GM12873 (cell line): ENCODE results near the gene MIGA1.

ENCODE experiments used
- TF ChIP-seq, protein P1 (sequence below): IDR thresholded peaks from 2 replicates; pipeline ENCODE4 v1.5.1; 2012; ENCODE audit warnings: low read depth, mild to moderate bottlenecking, moderate library complexity, low read length, control low read depth; ENCODE audit not compliant: insufficient read depth; ENCODE audit errors: missing control alignments

Gene MIGA1

GRCh38 chr1:77831566-77831965, 52.1 kb downstream of the MIGA1 start:
- TF ChIP-seq, protein P1, sequence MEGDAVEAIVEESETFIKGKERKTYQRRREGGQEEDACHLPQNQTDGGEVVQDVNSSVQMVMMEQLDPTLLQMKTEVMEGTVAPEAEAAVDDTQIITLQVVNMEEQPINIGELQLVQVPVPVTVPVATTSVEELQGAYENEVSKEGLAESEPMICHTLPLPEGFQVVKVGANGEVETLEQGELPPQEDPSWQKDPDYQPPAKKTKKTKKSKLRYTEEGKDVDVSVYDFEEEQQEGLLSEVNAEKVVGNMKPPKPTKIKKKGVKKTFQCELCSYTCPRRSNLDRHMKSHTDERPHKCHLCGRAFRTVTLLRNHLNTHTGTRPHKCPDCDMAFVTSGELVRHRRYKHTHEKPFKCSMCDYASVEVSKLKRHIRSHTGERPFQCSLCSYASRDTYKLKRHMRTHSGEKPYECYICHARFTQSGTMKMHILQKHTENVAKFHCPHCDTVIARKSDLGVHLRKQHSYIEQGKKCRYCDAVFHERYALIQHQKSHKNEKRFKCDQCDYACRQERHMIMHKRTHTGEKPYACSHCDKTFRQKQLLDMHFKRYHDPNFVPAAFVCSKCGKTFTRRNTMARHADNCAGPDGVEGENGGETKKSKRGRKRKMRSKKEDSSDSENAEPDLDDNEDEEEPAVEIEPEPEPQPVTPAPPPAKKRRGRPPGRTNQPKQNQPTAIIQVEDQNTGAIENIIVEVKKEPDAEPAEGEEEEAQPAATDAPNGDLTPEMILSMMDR = no peak

DNA sequence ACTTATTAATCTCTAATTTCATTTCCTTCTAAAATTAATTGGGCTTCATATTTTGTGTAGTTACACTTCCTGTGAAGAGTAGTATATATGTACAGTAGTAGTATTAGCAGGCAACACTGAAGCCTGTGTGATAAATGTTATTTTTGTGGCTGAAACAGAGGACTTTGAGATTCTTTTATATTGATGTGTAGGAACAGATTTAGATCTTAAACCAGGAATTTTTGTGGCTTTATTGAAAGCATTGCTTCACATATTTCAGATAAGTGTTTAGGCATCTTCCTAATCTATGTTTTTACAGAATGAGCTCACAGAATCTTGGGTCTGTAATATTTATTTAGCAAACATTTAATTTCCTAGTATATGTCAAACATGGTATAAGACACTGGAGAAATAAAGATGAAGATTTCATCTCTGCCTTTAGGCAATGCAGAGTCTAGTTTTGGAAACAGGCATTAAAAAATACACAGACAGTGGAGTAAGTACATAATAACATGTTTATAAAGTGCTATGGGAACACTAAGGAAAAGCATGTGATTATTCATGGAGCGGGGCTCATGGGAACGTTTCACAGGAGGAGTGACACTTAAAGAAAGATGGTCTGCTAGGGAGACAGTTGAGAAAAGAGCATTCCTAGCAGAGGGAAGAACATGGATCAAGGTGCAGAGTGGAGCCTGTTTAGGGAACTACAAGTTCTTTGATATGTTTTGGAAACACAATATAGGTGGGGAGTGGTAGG, 52.7 kb downstream of the MIGA1 start:
- TF ChIP-seq, protein P1 = no peak

DNA sequence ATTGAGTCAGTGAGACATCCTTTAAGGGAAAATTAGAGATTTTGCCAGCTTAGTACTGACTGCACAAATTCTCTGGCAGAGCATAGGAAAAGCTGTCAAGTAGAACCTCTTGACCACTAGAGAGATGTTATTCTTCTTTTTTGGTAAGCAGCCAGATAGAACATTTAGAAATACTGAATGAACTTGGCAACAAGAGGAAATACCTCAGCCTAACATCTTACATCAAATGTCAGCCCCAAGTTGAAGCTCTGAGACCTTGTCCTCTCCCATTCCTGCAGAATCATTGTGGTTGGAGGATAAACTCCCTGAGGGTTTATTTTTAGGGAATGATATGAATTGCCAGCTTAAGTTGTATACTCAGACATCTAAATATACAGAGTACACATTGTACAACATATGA, 53.5 kb downstream of the MIGA1 start:
- TF ChIP-seq, protein P1 = no peak

- TF ChIP-seq, protein P1 = no peak
Measured at GRCh38 chr1:77833521-77834100, 54.2 kb downstream of the MIGA1 start.

- TF ChIP-seq, protein P1 = no peak
Measured at GRCh38 chr1:77834771-77835334, 55.4 kb downstream of the MIGA1 start.

DNA sequence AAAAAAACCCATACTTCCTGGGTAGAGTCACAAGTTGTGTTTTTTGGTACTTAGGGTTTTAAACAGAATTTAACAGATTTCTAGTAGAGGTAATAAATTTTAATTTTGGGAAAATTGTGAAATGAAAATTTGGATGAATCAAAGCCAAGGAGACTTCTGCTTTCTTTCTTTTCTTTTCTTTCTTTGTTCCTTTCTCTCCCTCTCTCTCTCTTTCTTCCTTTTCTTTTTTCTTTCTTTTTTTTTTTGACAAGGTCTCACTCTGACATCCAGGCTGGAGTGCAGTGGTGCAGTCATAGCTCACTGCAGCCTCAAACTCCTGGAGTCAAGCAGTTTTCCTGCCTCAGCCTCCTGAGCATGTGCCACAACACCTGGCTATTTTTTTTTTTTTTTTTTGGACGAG, 62.1 kb downstream of the MIGA1 start:
- TF ChIP-seq, protein P1 = no peak

DNA sequence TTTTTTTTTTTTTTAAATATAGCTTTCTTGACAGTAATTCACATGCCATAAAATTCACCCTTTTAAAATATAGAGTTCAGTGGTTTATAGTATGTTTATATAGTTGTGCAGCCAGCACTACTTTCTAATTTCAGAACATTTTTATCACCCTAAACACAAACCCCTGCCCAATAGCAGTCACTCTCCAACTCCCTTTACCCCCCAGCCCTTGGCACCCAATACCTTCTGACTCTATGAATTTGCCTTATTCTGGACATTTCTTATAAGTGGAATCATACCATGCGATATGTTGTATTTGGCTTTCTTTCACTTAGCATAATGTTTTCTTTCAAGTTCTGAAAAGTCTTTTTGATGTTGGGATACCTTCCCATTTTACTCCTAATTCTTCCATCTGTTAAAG, 66.5 kb downstream of the MIGA1 start:
- TF ChIP-seq, protein P1 = no peak
